ENCODE data around the gene STT3B. TPM values are rescaled to one million over a fixed set of nuclear protein-coding genes. Genes with fewer than 3 reads are reported as not detected.

The STT3B gene
- total and polyA plus RNA-seq, 2 of the 13 experiments (the other 11 are each of a cell fraction or from before 2014, with no cell fraction given): 85.0 to 205 TPM

- TF ChIP-seq ZBTB40 (IDR thresholded peaks at IDR 0.05): no peak
- no peak for TF ChIP-seq ZBTB40 (CRISPR knock-in tag; IDR thresholded peaks at IDR 0.05)
- no peak for TF ChIP-seq ZNF235 (CRISPR knock-in tag; IDR thresholded peaks at IDR 0.05; ENCODE audit: borderline replicate concordance)
- TF ChIP-seq ARHGAP35 (CRISPR knock-in tag; IDR thresholded peaks at IDR 0.05; ENCODE audit: borderline replicate concordance): no peak
- no peak for TF ChIP-seq KDM4B (CRISPR knock-in tag; IDR thresholded peaks at IDR 0.05)
- no peak for TF ChIP-seq MTA3 (CRISPR knock-in tag; IDR thresholded peaks at IDR 0.05)
- TF ChIP-seq GATAD2A (CRISPR knock-in tag; IDR thresholded peaks at IDR 0.05): no peak
- TF ChIP-seq, protein P1, sequence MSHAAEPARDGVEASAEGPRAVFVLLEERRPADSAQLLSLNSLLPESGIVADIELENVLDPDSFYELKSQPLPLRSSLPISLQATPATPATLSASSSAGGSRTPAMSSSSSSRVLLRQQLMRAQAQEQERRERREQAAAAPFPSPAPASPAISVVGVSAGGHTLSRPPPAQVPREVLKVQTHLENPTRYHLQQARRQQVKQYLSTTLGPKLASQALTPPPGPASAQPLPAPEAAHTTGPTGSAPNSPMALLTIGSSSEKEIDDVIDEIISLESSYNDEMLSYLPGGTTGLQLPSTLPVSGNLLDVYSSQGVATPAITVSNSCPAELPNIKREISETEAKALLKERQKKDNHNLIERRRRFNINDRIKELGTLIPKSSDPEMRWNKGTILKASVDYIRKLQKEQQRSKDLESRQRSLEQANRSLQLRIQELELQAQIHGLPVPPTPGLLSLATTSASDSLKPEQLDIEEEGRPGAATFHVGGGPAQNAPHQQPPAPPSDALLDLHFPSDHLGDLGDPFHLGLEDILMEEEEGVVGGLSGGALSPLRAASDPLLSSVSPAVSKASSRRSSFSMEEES (CRISPR knock-in tag; IDR thresholded peaks at IDR 0.05): no peak
- no peak for TF ChIP-seq ZNF878 (CRISPR knock-in tag; IDR thresholded peaks at IDR 0.05)
- TF ChIP-seq ZNF772 (CRISPR knock-in tag; IDR thresholded peaks at IDR 0.05): no peak
- TF ChIP-seq CHCHD3 (CRISPR knock-in tag; IDR thresholded peaks at IDR 0.05): no peak
- TF ChIP-seq ZNF646 (CRISPR knock-in tag; IDR thresholded peaks at IDR 0.05): no peak
Measured at GRCh38 chr3:31573036-31573779, 40.5 kb downstream of the STT3B start (continued).
